NCI-H69 (cell line): ENCODE measurements around the gene CLDN17.

ENCODE experiments used
- DNase-seq: peaks from one replicate; lab custom pipeline; 2025; lab: John Stamatoyannopoulos, UW

The CLDN17 gene

DNA sequence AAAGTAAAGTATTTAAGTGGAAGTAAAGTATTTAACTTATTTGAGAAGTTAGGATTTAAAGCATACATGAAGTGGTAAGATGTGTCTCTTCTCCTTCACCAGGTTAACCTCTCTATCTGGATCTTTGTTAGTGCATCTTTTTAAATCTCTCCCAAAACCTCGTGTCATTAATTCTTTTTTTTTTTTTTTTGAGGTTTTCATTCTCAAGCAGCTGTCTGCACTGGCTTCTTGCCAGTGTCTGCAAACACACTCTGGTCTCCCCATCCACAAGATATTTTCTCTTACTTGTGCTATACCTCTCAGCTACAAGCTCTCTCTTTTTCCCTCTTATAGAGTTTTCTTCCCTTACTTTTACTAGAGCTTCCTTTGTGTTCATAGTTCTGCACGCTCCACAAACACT is 49.0 kb downstream of the CLDN17 start:
- no peak for DNase-seq

DNA sequence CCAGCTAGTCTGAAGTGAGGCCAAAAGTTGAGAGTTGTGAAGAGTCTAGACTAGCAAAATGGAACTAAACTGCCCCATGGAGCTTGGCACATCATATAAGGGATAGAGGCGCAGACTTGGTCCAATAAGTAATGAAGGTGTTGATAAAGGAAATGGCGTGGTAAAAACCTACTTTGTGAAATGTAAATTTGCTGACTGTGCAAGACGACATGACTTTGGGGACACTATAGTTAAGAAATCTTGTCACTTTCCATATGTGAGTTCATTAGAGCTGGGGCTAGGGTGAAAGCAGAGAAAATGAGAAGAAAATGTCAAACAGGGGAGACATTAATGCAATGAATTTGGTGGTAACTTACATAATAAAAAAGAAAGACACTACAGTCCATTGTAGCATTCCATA is 50.1 kb downstream of the CLDN17 start:
- DNase-seq = no peak
